Activated CD4-positive, alpha-beta T cell treated with anti-CD3 and anti-CD28 coated beads, Interleukin-2, amount 50 U/mL, for 24 hours (primary cell): ENCODE results near the gene C14orf119.

Source experiments
- DNase-seq, 2 donors: peaks; one replicate each; pipeline ENCODE4 v3.0.0-alpha.2; 2020; ENCODE audit warnings: low read depth in 1 of 2, low spot score in 1 of 2

C14orf119 gene

GRCh38 chr14:23095196-23096108 lies at the start of gene C14orf119:
C14orf119 (plus strand) TSS chr14:23095505; CDS start chr14:23097659, 2,154 bp downstream.
- peak in 1 of 2 donors; percentile 99 for DNase-seq

GRCh38 chr14:23047034-23047634 lies 48.2 kb upstream of the C14orf119 start:
- no peak for DNase-seq

GRCh38 chr14:23047751-23048693 lies 47.3 kb upstream of the C14orf119 start:
- DNase-seq, result no peak

- DNase-seq, result no peak
These were observed 46.3 kb upstream of the C14orf119 start for GRCh38 chr14:23049011-23049410.

GRCh38 chr14:23051141-23052057 lies 43.9 kb upstream of the C14orf119 start:
- DNase-seq, result no peak

- DNase-seq, result no peak
These were observed 43.1 kb upstream of the C14orf119 start for GRCh38 chr14:23052182-23052623.

- no peak for DNase-seq
These were observed 42.6 kb upstream of the C14orf119 start for GRCh38 chr14:23052671-23053070.

- DNase-seq, result no peak
These were observed 41.9 kb upstream of the C14orf119 start for GRCh38 chr14:23053426-23053825.

GRCh38 chr14:23054000-23054811 lies 41.1 kb upstream of the C14orf119 start:
- no peak for DNase-seq

- DNase-seq, result no peak
These were observed 40.2 kb upstream of the C14orf119 start for GRCh38 chr14:23055147-23055550.

- DNase-seq, result no peak
These were observed 39.6 kb upstream of the C14orf119 start for GRCh38 chr14:23055621-23056144.

- DNase-seq, result peak; percentile 42 to 56
These were observed 39.0 kb upstream of the C14orf119 start for GRCh38 chr14:23056145-23056955.

GRCh38 chr14:23056956-23057756 lies 38.1 kb upstream of the C14orf119 start, which contains the start of gene CDH24:
CDH24 (minus strand) TSS chr14:23057520; CDS start chr14:23055733, 1,787 bp downstream.
- peak in 1 of 2 donors; percentile 42 for DNase-seq

GRCh38 chr14:23057757-23058653 lies 37.3 kb upstream of the C14orf119 start:
- peak; percentile 80 to 84 for DNase-seq

GRCh38 chr14:23058654-23059504 lies 36.4 kb upstream of the C14orf119 start:
- no peak for DNase-seq
